Activated CD4-positive, alpha-beta T cell treated with anti-CD3 and anti-CD28 coated beads, Interleukin-2, amount 10 ng/mL, durations not matched to agents 7 days and 5 days (primary cell): Measurements from ENCODE around the gene PRKN. TPM values are rescaled to one million over a fixed set of nuclear protein-coding genes. Genes with fewer than 3 reads are reported as not detected.

Experiments
- CTCF ChIA-PET: fragments of 350-600 bp; sonication (Branson Sonifier 250); formaldehyde crosslinking; loops from one replicate; lab custom pipeline; 2021; ENCODE audit warnings: antibody characterized with exemption; lab: Charles Lee
- POLR2A ChIA-PET: fragments of 350-600 bp; sonication (Branson Sonifier 250); formaldehyde crosslinking; loops from one replicate; lab custom pipeline; 2021; ENCODE audit warnings: antibody characterized with exemption; lab: Charles Lee
- DNase-seq: peaks from one replicate; pipeline ENCODE4 v3.0.0-alpha.2; 2020
- H3K27ac Mint-ChIP-seq: one replicate; pipeline ENCODE4 v1.8.0; 2021; ENCODE audit warnings: mild to moderate bottlenecking, moderate library complexity, mixed read lengths
- H3K27me3 Mint-ChIP-seq: one replicate; pipeline ENCODE4 v1.8.0; 2021; ENCODE audit warnings: mixed read lengths
- H3K36me3 Mint-ChIP-seq: one replicate; pipeline ENCODE4 v1.8.0; 2021; ENCODE audit warnings: low read depth, mixed read lengths
- H3K4me1 Mint-ChIP-seq: one replicate; pipeline ENCODE4 v1.8.0; 2021; ENCODE audit warnings: mixed read lengths
- H3K4me3 Mint-ChIP-seq: one replicate; pipeline ENCODE4 v1.8.0; 2021; ENCODE audit warnings: mild to moderate bottlenecking, moderate library complexity, mixed read lengths
- H3K9me3 Mint-ChIP-seq: one replicate; pipeline ENCODE4 v1.8.0; 2021; ENCODE audit warnings: mixed read lengths
- total RNA-seq, 2 experiments: library from RNA; stranded (reverse); gene quantifications; one replicate each; pipeline ENCODE4 v1.2.3, GENCODE V29; 2021

PRKN gene
- total RNA-seq, 2 experiments from 2014 or later: 0.77 to 0.94 TPM

GRCh38 chr6:162229093-162229492 is 498.5 kb downstream of the PRKN start:
- ChIA-PET CTCF (no interaction called here), POLR2A (no interaction called here)
- H3K4me1 Mint-ChIP-seq: no peaks in the 10 kb centered on the region
- H3K4me3 Mint-ChIP-seq: no peak overlapping the region
- no peaks in the 10 kb centered on the region for H3K36me3 Mint-ChIP-seq
- H3K9me3 Mint-ChIP-seq: peaks cover 9% of the 10 kb centered on the region
- no peak overlapping the region for H3K27ac Mint-ChIP-seq
- DNase-seq: no peak
- no peaks in the 10 kb centered on the region for H3K27me3 Mint-ChIP-seq

GRCh38 chr6:162226803-162227202 is 500.8 kb downstream of the PRKN start:
- CTCF ChIA-PET: no interaction called here
- Mint-ChIP-seq H3K9me3 (peaks cover 9% of the 10 kb centered on the region), H3K27ac (no peak overlapping the region), H3K36me3 (no peaks in the 10 kb centered on the region), H3K4me3 (no peak overlapping the region), H3K4me1 (no peaks in the 10 kb centered on the region), H3K27me3 (no peaks in the 10 kb centered on the region)
- DNase-seq: no peak
- POLR2A ChIA-PET: no interaction called here

- no peak overlapping the region for H3K4me3 Mint-ChIP-seq
- peaks cover 5% of the 10 kb centered on the region for H3K9me3 Mint-ChIP-seq
- no peaks in the 10 kb centered on the region for H3K4me1 Mint-ChIP-seq
- no peak overlapping the region for H3K27ac Mint-ChIP-seq
- no peaks in the 10 kb centered on the region for H3K36me3 Mint-ChIP-seq
- no peaks in the 10 kb centered on the region for H3K27me3 Mint-ChIP-seq
- no peak for DNase-seq
- POLR2A ChIA-PET: interaction anchor here (0.6 kb wide), 1 partner anchor 51 kb away, joined by 3 read pairs; no protein-coding TSS in a partner anchor
- CTCF ChIA-PET: no interaction called here
Measured at GRCh38 chr6:162222521-162222920, 505.0 kb downstream of the PRKN start.

GRCh38 chr6:162220876-162221275 is 506.7 kb downstream of the PRKN start:
- ChIA-PET CTCF (no interaction called here), POLR2A (no interaction called here)
- no peak for DNase-seq
- Mint-ChIP-seq H3K36me3 (no peaks in the 10 kb centered on the region), H3K9me3 (peaks cover 2% of the 10 kb centered on the region), H3K27me3 (no peaks in the 10 kb centered on the region), H3K4me1 (no peaks in the 10 kb centered on the region), H3K27ac (no peak overlapping the region), H3K4me3 (no peak overlapping the region)

DNA sequence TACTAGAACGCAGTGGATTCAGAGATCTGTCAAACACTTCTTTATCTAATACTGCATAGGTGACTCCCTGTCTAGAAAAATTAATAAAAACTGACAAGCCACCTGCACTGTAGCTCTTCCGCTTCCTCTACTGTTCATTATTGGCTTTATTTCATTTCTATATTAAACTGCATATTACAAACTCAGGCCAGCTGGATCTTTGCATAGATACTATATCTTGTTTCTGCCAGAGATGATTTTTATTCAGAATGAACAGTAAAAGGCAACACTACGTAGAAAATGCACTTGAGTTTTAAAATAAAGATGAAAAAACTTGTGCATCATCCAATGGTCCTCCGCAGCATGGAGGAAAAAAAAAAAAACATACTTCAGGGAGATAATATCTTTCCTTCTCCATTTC is 508.3 kb downstream of the PRKN start:
- Mint-ChIP-seq H3K4me3 (no peak overlapping the region), H3K27ac (no peak overlapping the region), H3K9me3 (peaks cover 2% of the 10 kb centered on the region), H3K4me1 (no peaks in the 10 kb centered on the region), H3K27me3 (no peaks in the 10 kb centered on the region), H3K36me3 (no peaks in the 10 kb centered on the region)
- ChIA-PET POLR2A (no interaction called here), CTCF (no interaction called here)
- DNase-seq: no peak

DNA sequence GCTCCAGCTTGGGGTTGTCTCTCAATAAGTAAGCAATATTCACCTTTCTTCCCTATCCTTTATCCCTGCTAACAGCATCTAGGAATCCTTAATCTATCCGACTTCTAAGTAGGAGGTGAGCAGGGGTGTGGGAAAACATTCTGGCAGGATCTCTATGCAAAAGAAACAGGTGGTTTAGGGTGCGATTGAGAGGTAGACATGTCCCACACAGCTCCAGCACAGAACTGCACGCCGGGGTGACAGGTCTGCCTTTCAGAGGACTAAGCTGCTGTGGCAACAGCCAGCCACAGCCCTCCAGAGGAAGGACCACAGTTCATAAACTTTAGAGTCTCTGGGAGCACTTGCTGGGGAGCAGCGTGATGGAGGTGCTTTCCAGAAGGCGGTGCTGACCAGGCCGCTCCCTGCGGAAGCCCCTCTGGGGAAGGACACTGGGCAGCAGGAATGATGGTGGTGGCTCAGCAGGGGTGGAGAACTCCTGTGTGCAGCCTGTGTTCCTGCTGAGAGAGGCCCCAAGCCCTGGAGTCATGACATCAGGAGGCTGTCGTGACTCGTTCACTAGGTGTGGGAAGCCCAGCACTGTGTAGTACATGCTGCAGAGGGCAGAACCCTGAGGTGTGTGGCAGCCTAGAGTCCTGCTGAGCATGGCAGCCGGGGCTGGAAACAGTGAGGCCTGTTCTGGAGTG is 509.6 kb downstream of the PRKN start:
- DNase-seq: no peak
- Mint-ChIP-seq H3K4me1 (no peaks in the 10 kb centered on the region), H3K4me3 (no peak overlapping the region), H3K27me3 (no peaks in the 10 kb centered on the region), H3K9me3 (peaks cover 2% of the 10 kb centered on the region), H3K36me3 (no peaks in the 10 kb centered on the region), H3K27ac (no peak overlapping the region)
- CTCF ChIA-PET: no interaction called here
- POLR2A ChIA-PET: no interaction called here

GRCh38 chr6:162217058-162217457 is 510.5 kb downstream of the PRKN start:
- no peaks in the 10 kb centered on the region for H3K4me1 Mint-ChIP-seq
- H3K36me3 Mint-ChIP-seq: no peaks in the 10 kb centered on the region
- DNase-seq: no peak
- CTCF ChIA-PET: no interaction called here
- POLR2A ChIA-PET: no interaction called here
- H3K27me3 Mint-ChIP-seq: no peaks in the 10 kb centered on the region
- no peak overlapping the region for H3K27ac Mint-ChIP-seq
- no peak overlapping the region for H3K4me3 Mint-ChIP-seq
- H3K9me3 Mint-ChIP-seq: peaks cover 2% of the 10 kb centered on the region

- Mint-ChIP-seq H3K36me3 (no peaks in the 10 kb centered on the region), H3K27me3 (no peaks in the 10 kb centered on the region), H3K9me3 (peaks cover 2% of the 10 kb centered on the region), H3K4me3 (no peak overlapping the region), H3K27ac (no peak overlapping the region), H3K4me1 (no peaks in the 10 kb centered on the region)
- ChIA-PET CTCF (no interaction called here), POLR2A (no interaction called here)
- DNase-seq: no peak
Measured at GRCh38 chr6:162211777-162212176, 515.8 kb downstream of the PRKN start.

GRCh38 chr6:162211022-162211421 is 516.5 kb downstream of the PRKN start:
- H3K36me3 Mint-ChIP-seq: no peaks in the 10 kb centered on the region
- H3K27ac Mint-ChIP-seq: no peak overlapping the region
- POLR2A ChIA-PET: no interaction called here

GRCh38 chr6:162203287-162203686 is 524.3 kb downstream of the PRKN start:
- ChIA-PET CTCF (no interaction called here), POLR2A (no interaction called here)
- DNase-seq: no peak
- Mint-ChIP-seq H3K27me3 (no peaks in the 10 kb centered on the region), H3K9me3 (no peaks in the 10 kb centered on the region), H3K4me3 (no peak overlapping the region), H3K4me1 (no peaks in the 10 kb centered on the region), H3K27ac (no peak overlapping the region), H3K36me3 (no peaks in the 10 kb centered on the region)

More at GRCh38 chr6:162211022-162211421, 516.5 kb downstream of the PRKN start:
- Mint-ChIP-seq H3K27me3 (no peaks in the 10 kb centered on the region), H3K4me3 (no peak overlapping the region), H3K9me3 (peaks cover 2% of the 10 kb centered on the region), H3K4me1 (no peaks in the 10 kb centered on the region)
- DNase-seq: no peak
- CTCF ChIA-PET: no interaction called here

DNA sequence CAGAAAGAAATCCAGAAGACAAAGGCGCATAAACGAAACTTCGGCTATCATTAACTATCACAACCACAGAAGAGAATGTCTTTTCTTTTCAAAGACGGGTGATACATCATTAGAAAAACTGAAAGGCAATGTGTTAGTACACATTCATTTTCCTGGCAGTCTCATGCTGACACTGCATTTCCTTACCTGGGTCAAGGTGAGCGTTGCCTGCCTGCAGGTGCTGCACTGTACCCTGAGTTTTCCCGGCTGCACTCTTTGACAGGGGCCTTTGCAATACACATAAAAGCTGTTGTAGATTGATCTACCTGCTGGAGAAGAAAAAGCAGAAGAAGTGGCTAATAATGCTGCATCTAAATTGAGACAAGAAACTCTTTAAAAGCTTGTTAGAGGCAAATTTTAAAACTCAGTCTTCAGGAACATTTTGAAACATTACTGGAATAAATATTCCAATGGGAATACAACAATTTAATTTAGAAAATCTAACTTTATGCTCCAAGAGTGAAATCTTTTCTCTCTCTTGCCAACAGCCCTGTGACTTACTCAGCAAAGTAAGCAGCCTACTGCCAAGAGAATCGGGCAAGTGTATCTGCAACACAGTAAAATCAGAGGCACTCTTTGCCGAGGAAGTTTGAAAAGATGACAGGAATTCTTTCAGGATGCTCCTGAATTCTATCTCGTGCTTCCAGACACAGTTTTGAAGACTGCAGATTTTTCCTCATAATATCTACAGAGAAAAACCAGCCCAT is 526.4 kb downstream of the PRKN start:
- H3K36me3 Mint-ChIP-seq: no peaks in the 10 kb centered on the region
- CTCF ChIA-PET: no interaction called here
- no peaks in the 10 kb centered on the region for H3K4me1 Mint-ChIP-seq
- DNase-seq: no peak
- H3K9me3 Mint-ChIP-seq: no peaks in the 10 kb centered on the region
- H3K27ac Mint-ChIP-seq: no peak overlapping the region
- POLR2A ChIA-PET: no interaction called here
- H3K27me3 Mint-ChIP-seq: no peaks in the 10 kb centered on the region
- H3K4me3 Mint-ChIP-seq: no peak overlapping the region

- Mint-ChIP-seq H3K36me3 (no peaks in the 10 kb centered on the region), H3K9me3 (no peaks in the 10 kb centered on the region), H3K27ac (no peak overlapping the region), H3K4me3 (no peak overlapping the region), H3K27me3 (no peaks in the 10 kb centered on the region), H3K4me1 (no peaks in the 10 kb centered on the region)
- CTCF ChIA-PET: no interaction called here
- no peak for DNase-seq
- POLR2A ChIA-PET: no interaction called here
Measured at GRCh38 chr6:162200041-162200440, 527.5 kb downstream of the PRKN start.

DNA sequence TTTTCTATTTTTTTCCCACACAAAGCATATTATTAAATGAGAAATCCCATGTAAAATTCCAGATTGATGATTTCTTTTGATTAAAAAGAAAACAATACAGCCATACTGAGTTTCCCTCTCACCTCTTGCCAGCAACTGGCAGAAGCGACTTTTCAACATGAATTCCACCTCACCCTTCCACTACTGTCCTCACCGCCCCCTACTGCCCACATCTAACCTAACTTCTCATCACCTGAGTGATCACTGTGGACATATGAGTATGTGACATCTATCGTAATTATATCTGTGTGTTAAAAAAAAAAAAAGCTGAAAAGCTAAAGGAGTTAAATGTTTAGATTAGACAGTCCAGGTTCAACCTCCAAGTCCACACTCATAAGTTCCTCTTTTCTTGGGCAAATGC is 528.6 kb downstream of the PRKN start:
- H3K4me1 Mint-ChIP-seq: no peaks in the 10 kb centered on the region
- no peaks in the 10 kb centered on the region for H3K9me3 Mint-ChIP-seq
- H3K27ac Mint-ChIP-seq: no peak overlapping the region
- DNase-seq: no peak
- no peaks in the 10 kb centered on the region for H3K36me3 Mint-ChIP-seq
- H3K27me3 Mint-ChIP-seq: no peaks in the 10 kb centered on the region
- POLR2A ChIA-PET: no interaction called here
- no peak overlapping the region for H3K4me3 Mint-ChIP-seq
- CTCF ChIA-PET: no interaction called here
